SKM-1 (cell line): ENCODE results near the gene RNF34.

Source experiments
- DNase-seq: peaks from one replicate; lab custom pipeline; 2025; ENCODE audit not compliant: unreplicated experiment; lab: John Stamatoyannopoulos, UW

The RNF34 gene

GRCh38 chr12:121436706-121437105 is 36.8 kb downstream of the RNF34 start:
- no peak for DNase-seq

- no peak for DNase-seq
Observed at GRCh38 chr12:121438905-121439304, 39.0 kb downstream of the RNF34 start.

- DNase-seq = no peak
Observed at GRCh38 chr12:121439715-121440114, 39.8 kb downstream of the RNF34 start.

- DNase-seq = no peak
Observed at GRCh38 chr12:121440768-121441167, 40.9 kb downstream of the RNF34 start.

- no peak for DNase-seq
Observed at GRCh38 chr12:121441555-121441954, 41.6 kb downstream of the RNF34 start.

GRCh38 chr12:121442028-121442948 is 42.4 kb downstream of the RNF34 start:
- DNase-seq = no peak

GRCh38 chr12:121443193-121443870 is 43.4 kb downstream of the RNF34 start:
- DNase-seq = no peak

- DNase-seq = no peak
Observed at GRCh38 chr12:121443911-121444841, 44.3 kb downstream of the RNF34 start.

- no peak for DNase-seq
Observed at GRCh38 chr12:121444842-121445202, 44.9 kb downstream of the RNF34 start.

- DNase-seq = no peak
Observed at GRCh38 chr12:121446750-121447149, 46.8 kb downstream of the RNF34 start.

- no peak for DNase-seq
Observed at GRCh38 chr12:121448771-121449315, 48.9 kb downstream of the RNF34 start.

GRCh38 chr12:121451961-121452339 is 52.0 kb downstream of the RNF34 start:
- no peak for DNase-seq

GRCh38 chr12:121452340-121452984 is 52.5 kb downstream of the RNF34 start:
- no peak for DNase-seq

GRCh38 chr12:121452985-121453360 is 53.1 kb downstream of the RNF34 start:
- no peak for DNase-seq

- no peak for DNase-seq
Observed at GRCh38 chr12:121453629-121454028, 53.7 kb downstream of the RNF34 start.

GRCh38 chr12:121454921-121455320 is 55.0 kb downstream of the RNF34 start:
- no peak for DNase-seq

GRCh38 chr12:121455766-121456420 is 56.0 kb downstream of the RNF34 start:
- no peak for DNase-seq

GRCh38 chr12:121456551-121456950 is 56.6 kb downstream of the RNF34 start:
- DNase-seq = no peak

GRCh38 chr12:121461048-121461447 is 61.1 kb downstream of the RNF34 start:
- DNase-seq = no peak

GRCh38 chr12:121464331-121464730 is 64.4 kb downstream of the RNF34 start:
- no peak for DNase-seq
